ENCODE measurements around the gene KIAA1328.

DNA sequence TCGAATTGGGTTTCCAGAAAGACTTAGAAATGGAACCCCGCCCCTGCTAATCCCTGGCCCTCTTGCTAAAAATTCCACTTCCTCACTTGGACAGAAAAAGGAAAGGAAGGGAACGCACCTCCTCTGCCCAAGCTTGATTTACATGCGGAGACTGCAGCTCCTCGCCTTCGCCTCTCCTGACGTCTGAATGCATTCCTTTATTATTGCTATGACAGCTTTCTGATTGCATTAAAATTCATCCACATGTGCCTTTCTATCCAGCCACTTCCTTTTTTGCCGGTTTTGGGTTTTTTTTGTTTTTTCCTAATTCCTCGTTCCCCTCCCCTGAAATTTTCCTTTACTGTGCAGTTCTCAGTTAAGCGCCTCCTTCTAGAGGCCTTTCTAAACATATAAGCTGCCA, 448.9 kb downstream of the KIAA1328 start:
- TF ChIP-seq, protein P1, sequence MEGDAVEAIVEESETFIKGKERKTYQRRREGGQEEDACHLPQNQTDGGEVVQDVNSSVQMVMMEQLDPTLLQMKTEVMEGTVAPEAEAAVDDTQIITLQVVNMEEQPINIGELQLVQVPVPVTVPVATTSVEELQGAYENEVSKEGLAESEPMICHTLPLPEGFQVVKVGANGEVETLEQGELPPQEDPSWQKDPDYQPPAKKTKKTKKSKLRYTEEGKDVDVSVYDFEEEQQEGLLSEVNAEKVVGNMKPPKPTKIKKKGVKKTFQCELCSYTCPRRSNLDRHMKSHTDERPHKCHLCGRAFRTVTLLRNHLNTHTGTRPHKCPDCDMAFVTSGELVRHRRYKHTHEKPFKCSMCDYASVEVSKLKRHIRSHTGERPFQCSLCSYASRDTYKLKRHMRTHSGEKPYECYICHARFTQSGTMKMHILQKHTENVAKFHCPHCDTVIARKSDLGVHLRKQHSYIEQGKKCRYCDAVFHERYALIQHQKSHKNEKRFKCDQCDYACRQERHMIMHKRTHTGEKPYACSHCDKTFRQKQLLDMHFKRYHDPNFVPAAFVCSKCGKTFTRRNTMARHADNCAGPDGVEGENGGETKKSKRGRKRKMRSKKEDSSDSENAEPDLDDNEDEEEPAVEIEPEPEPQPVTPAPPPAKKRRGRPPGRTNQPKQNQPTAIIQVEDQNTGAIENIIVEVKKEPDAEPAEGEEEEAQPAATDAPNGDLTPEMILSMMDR (IDR thresholded peaks at IDR 0.05): no peak
- TF ChIP-seq ZFX (IDR thresholded peaks at IDR 0.05; ENCODE audit: borderline replicate concordance): no peak

Measured in 22Rv1 (cell line).